Kidney capillary endothelial cell (primary cell): ENCODE results near the gene OR4D9.

Experiments used
- DNase-seq: peaks from one replicate; pipeline ENCODE4 v3.0.0-alpha.2; 2018; ENCODE audit warnings: low spot score

OR4D9 gene

GRCh38 chr11:59550842-59551658 is 39.7 kb downstream of the OR4D9 start:
- DNase-seq, result peak; percentile 88

- peak; percentile 81 for DNase-seq
These were observed 40.6 kb downstream of the OR4D9 start for GRCh38 chr11:59551659-59552521.

- DNase-seq, result no peak
These were observed 41.5 kb downstream of the OR4D9 start for GRCh38 chr11:59552844-59553243.

- DNase-seq, result no peak
These were observed 42.0 kb downstream of the OR4D9 start for GRCh38 chr11:59553323-59553722.

- DNase-seq, result peak; percentile 21
These were observed 44.3 kb downstream of the OR4D9 start for GRCh38 chr11:59555601-59556114.

GRCh38 chr11:59556115-59556916 is 45.0 kb downstream of the OR4D9 start:
- peak; percentile 71 for DNase-seq

- DNase-seq, result no peak
These were observed 45.6 kb downstream of the OR4D9 start for GRCh38 chr11:59556917-59557348.

GRCh38 chr11:59558270-59558643 is 46.9 kb downstream of the OR4D9 start:
- no peak for DNase-seq

- no peak for DNase-seq
These were observed 48.5 kb downstream of the OR4D9 start for GRCh38 chr11:59559886-59560285.

GRCh38 chr11:59560290-59560701 is 49.0 kb downstream of the OR4D9 start:
- peak; percentile 69 for DNase-seq

- peak; percentile 73 for DNase-seq
These were observed 49.5 kb downstream of the OR4D9 start for GRCh38 chr11:59560702-59561473.

- no peak for DNase-seq
These were observed 51.0 kb downstream of the OR4D9 start for GRCh38 chr11:59562292-59562691.
